GM19043 (cell line): ENCODE results near the gene RCOR1.
A peak's percentile ranks its signal among the peaks of the same experiment; 100 is the strongest.
"Not testable (repeated sequence)": the region's sequence is repeated elsewhere in the genome, so short reads cannot be mapped to it uniquely, and the experiment has no call there.

Source experiments
- ATAC-seq: cut with Tn5 transposase; IDR thresholded peaks from one replicate; pipeline ENCODE4 v1.9.1; 2021; ENCODE audit warnings: low read depth; ENCODE audit not compliant: unreplicated experiment

RCOR1 gene

GRCh38 chr14:102591372-102591943 is 991 bp upstream of the RCOR1 start:
- ATAC-seq, result no peak

DNA sequence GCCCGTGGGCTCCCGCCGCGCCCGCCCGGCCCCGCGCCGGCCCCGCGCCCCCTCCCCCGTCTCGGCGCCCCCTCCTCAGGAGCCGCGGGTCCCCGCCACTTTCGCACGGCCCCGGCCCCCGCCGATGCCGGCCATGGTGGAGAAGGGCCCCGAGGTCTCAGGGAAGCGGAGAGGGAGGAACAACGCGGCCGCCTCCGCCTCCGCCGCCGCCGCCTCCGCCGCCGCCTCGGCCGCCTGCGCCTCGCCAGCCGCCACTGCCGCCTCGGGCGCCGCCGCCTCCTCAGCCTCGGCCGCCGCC is 263 bp downstream of the RCOR1 start:
- peak; percentile 2 for ATAC-seq

GRCh38 chr14:102593061-102593824 is 794 bp downstream of the RCOR1 start:
- peak; percentile 3 for ATAC-seq

GRCh38 chr14:102593825-102594137 is 1.3 kb downstream of the RCOR1 start:
- no peak for ATAC-seq

GRCh38 chr14:102594514-102595175 is 2.2 kb downstream of the RCOR1 start:
- ATAC-seq, result no peak

- ATAC-seq, result no peak
Observed at GRCh38 chr14:102601378-102601925, 9.0 kb downstream of the RCOR1 start.

DNA sequence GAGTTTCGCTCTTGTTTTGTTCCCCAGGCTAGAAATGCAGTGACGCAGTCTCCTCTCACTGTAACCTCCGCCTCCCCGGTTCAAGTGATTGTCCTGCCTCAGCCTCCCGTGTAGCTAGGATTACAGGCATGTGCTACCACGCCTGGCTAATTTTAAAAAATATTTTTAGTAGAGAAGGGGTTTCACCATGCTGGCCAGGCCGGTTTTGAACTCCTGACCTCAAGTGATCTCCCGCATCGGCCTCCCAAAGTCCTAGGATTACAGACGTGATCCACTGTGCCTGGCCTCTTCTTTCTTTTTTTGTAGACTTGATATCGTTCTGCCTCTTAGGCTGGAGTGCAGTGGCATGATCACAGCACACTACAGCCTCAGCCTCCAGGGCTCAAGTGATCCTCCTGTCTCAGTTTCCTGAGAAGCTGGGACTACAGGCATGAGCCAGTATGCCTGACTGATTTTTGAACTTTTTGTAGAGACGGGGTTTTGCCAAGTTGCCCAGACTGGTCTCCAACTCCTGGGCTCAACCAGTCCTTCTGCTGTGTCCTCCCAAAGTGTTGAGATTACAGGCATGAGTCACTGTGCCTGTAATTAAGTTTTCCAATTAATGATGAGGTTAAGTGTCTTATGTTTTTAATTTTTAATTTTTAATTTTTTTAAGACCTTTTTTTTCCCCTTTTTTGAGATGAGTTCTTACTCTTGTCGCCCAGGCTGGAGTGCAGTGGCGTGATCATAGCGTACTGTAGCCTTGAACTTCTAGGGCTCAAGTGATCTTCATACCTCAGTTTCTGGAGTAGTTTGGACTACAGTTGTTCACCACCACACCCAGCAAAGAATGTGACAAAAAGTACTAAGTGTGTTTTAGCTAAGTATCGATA is 10.2 kb downstream of the RCOR1 start:
- ATAC-seq, result no peak

GRCh38 chr14:102603293-102603907 is 11.0 kb downstream of the RCOR1 start:
- ATAC-seq, result no peak

GRCh38 chr14:102604183-102604582 is 11.7 kb downstream of the RCOR1 start:
- no peak for ATAC-seq

DNA sequence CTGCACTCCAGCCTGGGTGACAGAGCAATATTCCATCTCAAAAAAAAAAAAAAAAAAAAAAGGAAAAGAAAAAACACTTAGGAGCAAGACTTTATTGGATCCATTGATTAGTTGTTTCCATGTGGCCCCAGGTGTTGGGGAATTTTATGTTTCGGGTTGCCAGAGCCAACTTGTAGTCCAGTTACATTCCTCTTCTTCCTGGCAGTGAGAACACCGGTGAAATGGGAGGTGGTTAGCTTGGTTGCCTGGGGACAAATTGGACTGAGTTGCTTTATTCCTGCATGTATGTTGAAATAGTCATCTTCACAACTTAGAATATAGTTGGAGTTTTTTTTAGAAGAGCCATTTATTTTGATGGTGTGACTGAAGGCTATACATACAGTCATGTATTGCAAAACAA is 12.6 kb downstream of the RCOR1 start:
- ATAC-seq, result no peak

DNA sequence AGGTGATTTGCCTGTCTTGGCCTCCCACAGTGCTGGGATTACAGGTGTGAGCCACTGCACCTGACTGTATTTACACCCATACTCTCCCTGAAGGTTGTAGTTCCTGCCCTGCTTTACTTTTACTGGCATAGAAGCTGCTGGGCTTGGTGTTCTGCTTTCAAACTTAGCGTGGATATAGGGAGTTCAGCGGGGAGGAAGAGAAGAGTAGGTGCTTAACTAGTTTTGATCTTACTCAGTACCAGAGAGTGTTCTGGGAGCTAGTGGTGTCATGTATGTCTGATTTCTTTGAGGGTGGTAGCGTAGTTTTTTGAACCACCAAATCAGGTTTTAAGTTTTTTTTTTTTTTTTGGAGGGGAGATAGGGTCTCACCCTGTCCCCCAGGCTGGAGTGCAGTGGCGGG is 13.8 kb downstream of the RCOR1 start:
- no peak for ATAC-seq

DNA sequence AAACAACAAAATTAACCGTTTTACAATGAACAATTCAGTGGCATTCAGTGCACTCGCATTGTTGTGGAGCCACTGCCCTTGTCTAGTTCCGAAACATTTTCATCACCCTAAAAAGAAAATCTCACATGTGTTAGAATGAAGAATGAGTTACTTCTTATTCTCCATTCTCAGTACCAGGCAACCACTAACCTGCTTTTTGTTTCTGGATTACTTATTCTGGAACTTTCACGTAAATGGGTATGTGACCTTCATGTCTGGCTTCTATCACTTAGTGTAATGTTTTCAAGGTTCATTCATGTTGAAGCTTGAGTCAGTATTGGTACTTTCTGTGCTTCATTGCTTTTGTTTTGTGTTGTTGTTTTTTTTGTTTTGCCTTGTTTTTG is 15.6 kb downstream of the RCOR1 start:
- ATAC-seq, result no peak

DNA sequence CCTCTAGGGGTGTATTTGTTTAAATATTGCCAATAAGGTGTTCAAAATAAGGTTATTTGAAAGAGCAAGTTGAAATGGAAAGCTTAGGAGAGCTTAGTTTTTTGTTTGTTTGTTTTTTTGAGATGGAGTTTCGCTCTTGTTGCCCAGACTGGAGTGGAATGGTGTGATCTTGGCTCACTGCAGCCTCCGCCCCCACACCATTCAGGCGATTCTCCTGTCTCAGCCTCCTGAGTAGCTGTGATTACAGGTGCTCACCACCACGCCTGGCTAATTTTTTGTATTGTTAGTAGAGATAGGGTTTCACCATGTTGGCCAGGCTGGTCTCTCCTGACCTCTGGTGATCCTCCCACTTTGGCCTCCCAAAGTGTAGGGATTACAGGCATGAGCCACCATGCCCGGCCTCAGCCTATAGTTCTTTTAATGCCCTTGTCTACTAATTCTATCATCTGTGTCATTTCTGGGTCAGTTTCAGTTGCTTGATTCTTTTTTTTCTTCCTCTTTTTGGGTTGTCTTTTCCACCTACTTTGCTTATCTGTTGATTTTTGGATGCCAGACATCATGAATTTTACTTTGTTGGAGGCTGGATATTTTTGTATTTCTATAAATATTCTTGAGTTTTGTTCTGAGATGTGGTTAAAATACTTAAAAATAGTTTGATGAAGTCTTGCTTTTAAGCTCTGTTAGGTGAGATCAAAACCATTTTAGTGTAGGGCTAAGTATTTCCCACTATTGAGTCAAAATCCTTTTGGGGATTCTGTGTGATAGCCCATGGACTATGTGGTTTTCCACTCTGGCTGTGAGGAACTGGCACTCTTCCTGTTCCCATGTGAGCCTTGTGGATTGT is 18.7 kb downstream of the RCOR1 start:
- ATAC-seq, result no peak

- no peak for ATAC-seq
Observed at GRCh38 chr14:102616318-102616717, 23.9 kb downstream of the RCOR1 start.

DNA sequence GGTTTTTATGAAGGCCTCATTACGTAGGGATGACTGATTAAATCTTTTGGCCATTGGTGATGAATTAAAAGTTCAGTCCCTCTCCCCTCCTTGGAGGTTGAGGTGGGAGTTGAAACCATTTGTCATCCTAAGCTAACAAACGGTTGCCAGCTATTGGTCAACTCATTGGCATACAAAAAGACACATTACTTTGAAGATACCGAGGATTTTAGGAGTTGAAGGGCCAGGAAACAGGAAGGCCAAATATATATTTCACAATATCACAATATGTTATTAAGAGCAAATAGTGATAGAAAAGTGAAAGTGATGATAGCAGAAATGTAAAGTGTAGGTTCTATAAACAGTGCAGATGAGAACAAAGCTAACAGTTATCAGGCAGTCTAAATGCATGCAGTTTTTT is 24.4 kb downstream of the RCOR1 start:
- no peak for ATAC-seq

- ATAC-seq, result not testable (repeated sequence)
Observed at GRCh38 chr14:102619012-102619411, 26.6 kb downstream of the RCOR1 start.

DNA sequence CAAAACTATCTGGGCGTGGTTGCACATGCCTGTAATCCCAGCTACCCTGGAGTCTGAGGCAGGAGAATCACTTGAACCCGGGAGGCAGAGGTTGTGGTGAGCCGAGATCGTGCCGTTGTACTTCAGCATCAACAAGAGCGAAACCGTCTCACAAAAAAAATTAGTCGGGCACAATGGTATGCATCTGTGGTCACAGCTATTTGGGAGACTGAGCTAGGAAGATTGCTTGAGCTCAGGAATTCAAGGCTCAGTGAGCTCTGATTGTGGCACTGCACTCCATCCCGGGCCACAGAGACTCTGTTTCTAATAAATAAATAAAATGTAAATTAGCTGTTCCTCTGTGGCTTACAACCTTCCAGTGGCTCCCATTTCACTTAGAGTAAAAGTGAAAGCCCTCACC is 28.0 kb downstream of the RCOR1 start:
- ATAC-seq, result no peak

DNA sequence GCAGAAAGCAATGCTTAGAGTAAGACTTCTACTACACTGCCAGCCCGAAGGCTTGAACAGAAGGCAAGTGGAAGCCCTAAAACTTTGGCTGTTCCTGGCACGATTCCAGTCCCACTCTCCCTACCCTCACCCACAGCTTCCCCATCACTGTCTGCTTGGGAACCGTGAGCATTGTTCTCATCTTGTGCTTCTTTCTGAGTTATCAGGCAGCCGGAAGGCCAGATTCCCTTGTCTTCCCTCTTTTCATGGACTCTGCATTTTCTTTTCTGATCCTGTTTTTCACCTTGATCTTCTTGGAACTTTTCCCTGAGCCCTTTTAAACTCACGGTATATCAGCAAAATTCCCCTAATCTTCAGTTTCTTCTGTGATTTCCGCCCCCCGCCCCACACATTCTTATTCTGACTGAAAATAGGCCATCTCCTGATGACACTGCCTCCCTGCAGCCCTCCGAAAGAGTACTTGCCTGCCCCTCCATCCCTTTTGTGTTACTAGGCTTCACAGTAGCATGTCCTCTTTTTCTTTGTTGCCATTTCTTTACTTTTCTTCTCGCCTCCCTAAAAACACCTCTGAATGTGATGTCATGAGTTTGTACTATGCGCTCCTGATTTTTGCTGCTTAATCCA is 29.9 kb downstream of the RCOR1 start:
- ATAC-seq, result no peak

DNA sequence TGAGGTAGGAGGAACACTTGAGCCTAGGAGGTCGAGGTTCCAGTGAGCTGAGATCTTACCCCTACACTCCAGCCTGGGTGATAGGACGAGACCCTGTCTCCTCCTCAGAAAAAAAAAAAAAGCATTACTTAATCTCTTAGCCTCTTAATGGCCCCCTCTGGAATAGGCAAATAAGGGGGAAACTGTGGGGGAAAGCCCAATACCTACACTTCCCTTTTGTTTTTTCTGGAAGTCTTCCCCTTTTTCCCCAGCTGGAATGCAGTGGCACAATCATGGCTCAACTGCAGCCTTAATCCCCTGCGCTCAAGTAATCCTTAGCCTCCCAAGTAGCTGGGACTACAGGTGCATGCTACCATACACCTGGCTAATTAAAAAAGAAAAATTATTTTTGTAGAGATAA is 32.2 kb downstream of the RCOR1 start:
- no peak for ATAC-seq
